HepG2 (cell line): ENCODE data around the gene SRXN1. TPM values are rescaled to one million over a fixed set of nuclear protein-coding genes. Genes with fewer than 3 reads are reported as not detected.

Experiments used
- BCL6 ChIP-seq: IDR thresholded peaks from 2 replicates; pipeline ENCODE4 v1.6.1; 2016; ENCODE audit warnings: missing genetic modification reagents, missing compliant biosample characterization
- HNRNPL ChIP-seq: fragments of 200-400 bp; formaldehyde crosslinking; IDR thresholded peaks from 2 replicates; pipeline ENCODE4 v1.6.1; 2017; ENCODE audit warnings: mild to moderate bottlenecking, low read depth, low read length
- PBX2 ChIP-seq: IDR thresholded peaks from 2 replicates; pipeline ENCODE4 v1.6.1; 2016; ENCODE audit warnings: control low read depth
- SMARCC2 ChIP-seq: fragments of 450-650 bp; IDR thresholded peaks from 2 replicates; pipeline ENCODE4 v1.6.1; 2017; ENCODE audit warnings: antibody characterized with exemption, mild to moderate bottlenecking
- XBP1 ChIP-seq: sonication (generic); formaldehyde crosslinking; IDR thresholded peaks from 2 replicates; pipeline ENCODE4 v1.5.0; 2020; ENCODE audit warnings: missing genetic modification reagents
- ZNF446 ChIP-seq: sonication (generic); formaldehyde crosslinking; IDR thresholded peaks from 2 replicates; pipeline ENCODE4 v1.5.0; 2020; ENCODE audit warnings: mild to moderate bottlenecking, missing genetic modification reagents
- ZNF484 ChIP-seq: sonication (generic); formaldehyde crosslinking; IDR thresholded peaks from 2 replicates; pipeline ENCODE4 v1.5.1; 2020; ENCODE audit warnings: mild to moderate bottlenecking, low read depth, missing genetic modification reagents, borderline replicate concordance
- ZNF781 ChIP-seq: sonication (generic); formaldehyde crosslinking; IDR thresholded peaks from 2 replicates; pipeline ENCODE4 v1.5.1; 2020; ENCODE audit warnings: borderline replicate concordance, mild to moderate bottlenecking, missing genetic modification reagents; ENCODE audit errors: not compliant biosample characterization
- ZNF850 ChIP-seq: sonication (generic); formaldehyde crosslinking; conservative IDR thresholded peaks from 2 replicates; pipeline ENCODE4 v1.9.0; 2021; ENCODE audit warnings: mild to moderate bottlenecking, missing genetic modification reagents
- polyA plus RNA-seq, 8 experiments: library from polyadenylated mRNA; depleted of rRNA in 3 of 8; stranded (reverse) in 7 of 8; unstranded in 1 of 8; fragments of >200 nt; fragmentation: Illumina TruSeq in 4 of 8; extraction: Trizol in 4 of 8; gene quantifications; 2 replicates each; pipeline versions ENCODE4 v1.2.1 to v1.2.3, GENCODE V29; 2011 to 2016; ENCODE audit warnings: low read depth in 4 of 8, missing spikeins in 1 of 8, mixed read lengths in 1 of 8; ENCODE audit not compliant: insufficient read depth in 1 of 8
- total RNA-seq, 5 experiments: library from RNA; depleted of rRNA; stranded (reverse); fragments of >200 nt; fragmentation: Illumina TruSeq; extraction: Trizol; gene quantifications; 2 replicates each; pipeline ENCODE4 v1.2.3, GENCODE V29; 2016; ENCODE audit warnings: low read depth in 1 of 5
- TF ChIP-seq, protein P1 (sequence below): sonication (generic); formaldehyde crosslinking; IDR thresholded peaks from 2 replicates; pipeline ENCODE4 v1.5.0; 2020; ENCODE audit warnings: mild to moderate bottlenecking, missing genetic modification reagents, borderline replicate concordance
- TF ChIP-seq, protein P2 (sequence below): sonication (generic); formaldehyde crosslinking; IDR thresholded peaks from 2 replicates; pipeline ENCODE4 v1.5.0; 2020; ENCODE audit warnings: mild to moderate bottlenecking, missing genetic modification reagents, moderate library complexity

SRXN1 gene
- total and polyA plus RNA-seq, 2 of the 13 experiments (the other 11 are each of a cell fraction or from before 2014, with no cell fraction given) = 29.9 to 87.7 TPM

GRCh38 chr20:642398-643174 lies 10.4 kb downstream of the SRXN1 start (continued):
- TF ChIP-seq ZNF446 = no peak
- TF ChIP-seq PBX2 (CRISPR knock-in tag) = no peak
- TF ChIP-seq XBP1 = no peak
- TF ChIP-seq, protein P1, sequence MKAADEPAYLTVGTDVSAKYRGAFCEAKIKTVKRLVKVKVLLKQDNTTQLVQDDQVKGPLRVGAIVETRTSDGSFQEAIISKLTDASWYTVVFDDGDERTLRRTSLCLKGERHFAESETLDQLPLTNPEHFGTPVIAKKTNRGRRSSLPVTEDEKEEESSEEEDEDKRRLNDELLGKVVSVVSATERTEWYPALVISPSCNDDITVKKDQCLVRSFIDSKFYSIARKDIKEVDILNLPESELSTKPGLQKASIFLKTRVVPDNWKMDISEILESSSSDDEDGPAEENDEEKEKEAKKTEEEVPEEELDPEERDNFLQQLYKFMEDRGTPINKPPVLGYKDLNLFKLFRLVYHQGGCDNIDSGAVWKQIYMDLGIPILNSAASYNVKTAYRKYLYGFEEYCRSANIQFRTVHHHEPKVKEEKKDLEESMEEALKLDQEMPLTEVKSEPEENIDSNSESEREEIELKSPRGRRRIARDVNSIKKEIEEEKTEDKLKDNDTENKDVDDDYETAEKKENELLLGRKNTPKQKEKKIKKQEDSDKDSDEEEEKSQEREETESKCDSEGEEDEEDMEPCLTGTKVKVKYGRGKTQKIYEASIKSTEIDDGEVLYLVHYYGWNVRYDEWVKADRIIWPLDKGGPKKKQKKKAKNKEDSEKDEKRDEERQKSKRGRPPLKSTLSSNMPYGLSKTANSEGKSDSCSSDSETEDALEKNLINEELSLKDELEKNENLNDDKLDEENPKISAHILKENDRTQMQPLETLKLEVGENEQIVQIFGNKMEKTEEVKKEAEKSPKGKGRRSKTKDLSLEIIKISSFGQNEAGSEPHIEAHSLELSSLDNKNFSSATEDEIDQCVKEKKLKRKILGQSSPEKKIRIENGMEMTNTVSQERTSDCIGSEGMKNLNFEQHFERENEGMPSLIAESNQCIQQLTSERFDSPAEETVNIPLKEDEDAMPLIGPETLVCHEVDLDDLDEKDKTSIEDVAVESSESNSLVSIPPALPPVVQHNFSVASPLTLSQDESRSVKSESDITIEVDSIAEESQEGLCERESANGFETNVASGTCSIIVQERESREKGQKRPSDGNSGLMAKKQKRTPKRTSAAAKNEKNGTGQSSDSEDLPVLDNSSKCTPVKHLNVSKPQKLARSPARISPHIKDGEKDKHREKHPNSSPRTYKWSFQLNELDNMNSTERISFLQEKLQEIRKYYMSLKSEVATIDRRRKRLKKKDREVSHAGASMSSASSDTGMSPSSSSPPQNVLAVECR (CRISPR knock-in tag) = peak; percentile 24; the same call in 1 of the 2 replicates
- TF ChIP-seq, protein P2, sequence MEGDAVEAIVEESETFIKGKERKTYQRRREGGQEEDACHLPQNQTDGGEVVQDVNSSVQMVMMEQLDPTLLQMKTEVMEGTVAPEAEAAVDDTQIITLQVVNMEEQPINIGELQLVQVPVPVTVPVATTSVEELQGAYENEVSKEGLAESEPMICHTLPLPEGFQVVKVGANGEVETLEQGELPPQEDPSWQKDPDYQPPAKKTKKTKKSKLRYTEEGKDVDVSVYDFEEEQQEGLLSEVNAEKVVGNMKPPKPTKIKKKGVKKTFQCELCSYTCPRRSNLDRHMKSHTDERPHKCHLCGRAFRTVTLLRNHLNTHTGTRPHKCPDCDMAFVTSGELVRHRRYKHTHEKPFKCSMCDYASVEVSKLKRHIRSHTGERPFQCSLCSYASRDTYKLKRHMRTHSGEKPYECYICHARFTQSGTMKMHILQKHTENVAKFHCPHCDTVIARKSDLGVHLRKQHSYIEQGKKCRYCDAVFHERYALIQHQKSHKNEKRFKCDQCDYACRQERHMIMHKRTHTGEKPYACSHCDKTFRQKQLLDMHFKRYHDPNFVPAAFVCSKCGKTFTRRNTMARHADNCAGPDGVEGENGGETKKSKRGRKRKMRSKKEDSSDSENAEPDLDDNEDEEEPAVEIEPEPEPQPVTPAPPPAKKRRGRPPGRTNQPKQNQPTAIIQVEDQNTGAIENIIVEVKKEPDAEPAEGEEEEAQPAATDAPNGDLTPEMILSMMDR (CRISPR knock-in tag) = peak; percentile 25; the same call in 1 of the 2 replicates
- no peak for TF ChIP-seq ZNF850 (CRISPR knock-in tag)
- TF ChIP-seq HNRNPL = no peak
- no peak for TF ChIP-seq ZNF781
- TF ChIP-seq SMARCC2 = no peak
- TF ChIP-seq BCL6 (CRISPR knock-in tag) = 0 out of 2 replicates have a peak, but pooled peaks have one; percentile 37
- no peak for TF ChIP-seq ZNF484 (CRISPR knock-in tag)
